GM19438 (cell line): ENCODE results near the gene LYPD1.

ENCODE experiments used
- ATAC-seq: cut with Tn5 transposase; IDR thresholded peaks from one replicate; pipeline ENCODE4 v1.9.1; 2021; ENCODE audit warnings: low read depth; ENCODE audit not compliant: unreplicated experiment

Gene LYPD1

GRCh38 chr2:132668987-132669907 lies 758 bp downstream of the LYPD1 start:
- no peak for ATAC-seq

GRCh38 chr2:132668189-132668823 lies 1.7 kb downstream of the LYPD1 start:
- no peak for ATAC-seq

GRCh38 chr2:132667706-132668105 lies 2.3 kb downstream of the LYPD1 start:
- ATAC-seq: no peak

- no peak for ATAC-seq
Measured at GRCh38 chr2:132665401-132666140, 4.4 kb downstream of the LYPD1 start.

GRCh38 chr2:132664096-132664495 lies 5.9 kb downstream of the LYPD1 start:
- ATAC-seq: no peak

- no peak for ATAC-seq
Measured at GRCh38 chr2:132662732-132663131, 7.3 kb downstream of the LYPD1 start.

- ATAC-seq: no peak
Measured at GRCh38 chr2:132659331-132659730, 10.7 kb downstream of the LYPD1 start.

- ATAC-seq: no peak
Measured at GRCh38 chr2:132656266-132656975, 13.6 kb downstream of the LYPD1 start.

GRCh38 chr2:132654968-132655367 lies 15.0 kb downstream of the LYPD1 start:
- ATAC-seq: no peak

GRCh38 chr2:132654335-132654734 lies 15.7 kb downstream of the LYPD1 start:
- no peak for ATAC-seq

- ATAC-seq: no peak
Measured at GRCh38 chr2:132652474-132652873, 17.5 kb downstream of the LYPD1 start.

GRCh38 chr2:132651115-132652045 lies 18.6 kb downstream of the LYPD1 start:
- ATAC-seq: no peak

GRCh38 chr2:132646540-132647108 lies 23.4 kb downstream of the LYPD1 start:
- ATAC-seq: no peak

GRCh38 chr2:132645722-132646539 lies 24.1 kb downstream of the LYPD1 start:
- ATAC-seq: no peak

GRCh38 chr2:132645176-132645575 lies 24.8 kb downstream of the LYPD1 start:
- ATAC-seq: no peak

GRCh38 chr2:132642415-132642814 lies 27.6 kb downstream of the LYPD1 start:
- no peak for ATAC-seq

- ATAC-seq: no peak
Measured at GRCh38 chr2:132641819-132642218, 28.2 kb downstream of the LYPD1 start.

- no peak for ATAC-seq
Measured at GRCh38 chr2:132640116-132640515, 29.9 kb downstream of the LYPD1 start.
